Measurements from ENCODE around the gene OLFML3.

DNA sequence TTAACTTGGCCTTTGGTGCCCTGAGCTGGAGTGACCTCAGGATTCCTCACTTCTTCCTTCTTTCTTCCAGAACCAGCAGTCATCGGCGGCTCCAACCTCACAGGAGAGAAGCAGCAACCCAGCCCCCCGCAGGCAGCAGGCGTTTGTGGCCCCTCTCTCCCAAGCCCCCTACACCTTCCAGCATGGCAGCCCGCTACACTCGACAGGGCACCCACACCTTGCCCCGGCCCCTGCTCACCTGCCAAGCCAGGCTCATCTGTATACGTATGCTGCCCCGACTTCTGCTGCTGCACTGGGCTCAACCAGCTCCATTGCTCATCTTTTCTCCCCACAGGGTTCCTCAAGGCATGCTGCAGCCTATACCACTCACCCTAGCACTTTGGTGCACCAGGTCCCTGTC, 6.3 kb upstream of the OLFML3 start:
- no peak for TF ChIP-seq ZNF274 (IDR thresholded peaks at IDR 0.05; ENCODE audit: low read depth, low read length)
- TF ChIP-seq SUZ12 (IDR thresholded peaks at IDR 0.05; ENCODE audit: extremely low read depth, insufficient read depth, insufficient read length), result no peak

Data from NT2/D1 (cell line).